CD14-positive monocyte (primary cell): ENCODE measurements around the gene GRK4. TPM values are rescaled to one million over a fixed set of nuclear protein-coding genes. Genes with fewer than 3 reads are reported as not detected.

Experiments
- DNase-seq, 3 donors: peaks; one replicate each; pipeline ENCODE4 v3.0.0-alpha.2; 2011 to 2022
- H2AFZ ChIP-seq: 2 replicates; pipeline ENCODE4 v1.6.0; 2012; ENCODE audit warnings: mild to moderate bottlenecking, low read depth, low read length, inconsistent platforms; ENCODE audit not compliant: insufficient read depth, poor library complexity, severe bottlenecking
- H3K27ac ChIP-seq, 2 donors: 1 replicate in 1 of 2; 2 replicates in 1 of 2; pipeline ENCODE4 v1.5.1; 2012 to 2013; ENCODE audit warnings: low read length in 2 of 2, control low read depth in 1 of 2, inconsistent platforms in 1 of 2, low read depth in 1 of 2, mild to moderate bottlenecking in 1 of 2
- H3K27me3 ChIP-seq, 2 donors: one replicate each; pipeline versions ENCODE4 v1.6.0 to v1.6.1; 2011 to 2013; ENCODE audit warnings: low read length in 2 of 2; ENCODE audit not compliant: control insufficient read depth in 2 of 2, insufficient read depth in 2 of 2
- H3K36me3 ChIP-seq, 2 donors: replicated peaks in 1 of 2; 1 replicate in 1 of 2; 2 replicates in 1 of 2; pipeline versions ENCODE4 v1.5.1 to v1.6.1; 2012 to 2013; ENCODE audit warnings: low read length in 2 of 2, control low read depth in 1 of 2, inconsistent platforms in 1 of 2, mild to moderate bottlenecking in 1 of 2; ENCODE audit not compliant: insufficient read depth in 2 of 2, control insufficient read depth in 1 of 2
- H3K4me1 ChIP-seq, 2 donors: 1 replicate in 1 of 2; 2 replicates in 1 of 2; pipeline versions ENCODE4 v1.5.1 to v1.6.1; 2012 to 2013; ENCODE audit warnings: low read length in 2 of 2, control low read depth in 1 of 2, inconsistent platforms in 1 of 2, mild to moderate bottlenecking in 1 of 2, moderate library complexity in 1 of 2; ENCODE audit not compliant: insufficient read depth in 2 of 2, control insufficient read depth in 1 of 2
- H3K4me2 ChIP-seq: replicated peaks from 2 replicates; pipeline ENCODE3; 2012; ENCODE audit warnings: low read length, moderate library complexity, mild to moderate bottlenecking; ENCODE audit not compliant: poor library complexity, severe bottlenecking; ENCODE audit errors: extremely low read depth
- H3K4me3 ChIP-seq, 3 experiments: fragments of 200-600 bp in 1 of 3; sonication (generic) in 1 of 3; replicated peaks in 1 of 3; 1 replicate in 2 of 3; 2 replicates in 1 of 3; pipeline ENCODE4 v1.5.1; 2011 to 2013; ENCODE audit warnings: low read length in 3 of 3, mild to moderate bottlenecking in 3 of 3, control low read depth in 2 of 3, low read depth in 2 of 3, inconsistent platforms in 1 of 3, moderate library complexity in 1 of 3
- H3K79me2 ChIP-seq: 2 replicates; pipeline ENCODE4 v1.6.0; 2012; ENCODE audit warnings: mild to moderate bottlenecking, control low read depth, inconsistent platforms, low read length, moderate library complexity; ENCODE audit not compliant: insufficient read depth
- H3K9ac ChIP-seq: 2 replicates; pipeline ENCODE4 v1.6.0; 2017; ENCODE audit warnings: low read length, mild to moderate bottlenecking; ENCODE audit not compliant: insufficient read depth, poor library complexity, severe bottlenecking
- H3K9me3 ChIP-seq, 2 donors: replicated peaks in 1 of 2; 1 replicate in 1 of 2; 2 replicates in 1 of 2; pipeline versions ENCODE4 v1.5.1 to v1.6.1; 2012 to 2013; ENCODE audit warnings: low read length in 2 of 2, control low read depth in 1 of 2; ENCODE audit not compliant: control insufficient read depth in 1 of 2, insufficient read depth in 1 of 2
- H4K20me1 ChIP-seq: 2 replicates; pipeline ENCODE4 v1.6.0; 2012; ENCODE audit warnings: mild to moderate bottlenecking, low read length, control low read depth, moderate library complexity; ENCODE audit not compliant: insufficient read depth
- H3K27ac Mint-ChIP-seq, 7 donors: one replicate each; pipeline ENCODE4 v1.8.0; 2020; ENCODE audit warnings: mild to moderate bottlenecking in 7 of 7, mixed read lengths in 7 of 7, moderate library complexity in 6 of 7, inconsistent platforms in 2 of 7
- H3K27me3 Mint-ChIP-seq, 3 donors: one replicate each; pipeline ENCODE4 v1.8.0; 2021 to 2022; ENCODE audit warnings: low read depth in 3 of 3, mild to moderate bottlenecking in 3 of 3, mixed read lengths in 3 of 3, moderate library complexity in 3 of 3, inconsistent platforms in 1 of 3
- H3K36me3 Mint-ChIP-seq, 2 donors: one replicate each; pipeline ENCODE4 v1.8.0; 2020; ENCODE audit warnings: mixed read lengths in 2 of 2, inconsistent platforms in 1 of 2, mild to moderate bottlenecking in 1 of 2
- H3K4me1 Mint-ChIP-seq: one replicate; pipeline ENCODE4 v1.8.0; 2020; ENCODE audit warnings: mild to moderate bottlenecking, mixed read lengths
- H3K4me3 Mint-ChIP-seq, 2 donors: one replicate each; pipeline ENCODE4 v1.8.0; 2020; ENCODE audit warnings: mild to moderate bottlenecking in 2 of 2, mixed read lengths in 2 of 2, moderate library complexity in 1 of 2
- H3K9me3 Mint-ChIP-seq, 7 donors: one replicate each; pipeline ENCODE4 v1.8.0; 2020 to 2022; ENCODE audit warnings: mixed read lengths in 7 of 7, mild to moderate bottlenecking in 6 of 7, moderate library complexity in 6 of 7, inconsistent platforms in 2 of 7
- WGBS: methylation state at CpG from one replicate; pipeline ENCODE4 v1.1.5; 2013; ENCODE audit warnings: missing lambda C conversion rate; ENCODE audit not compliant: insufficient coverage; 5-methylcytosine and 5-hydroxymethylcytosine counted together
- intact Hi-C, 2 donors: fragments of 100-400 bp; cut with micrococcal nuclease; formaldehyde crosslinking; loops; one replicate each; pipeline versions ENCODE4 v1.15.0 to v1.15.1; 2023
- polyA plus RNA-seq, 3 donors: library from polyadenylated mRNA; depleted of rRNA in 1 of 3; unstranded in 2 of 3; stranded (reverse) in 1 of 3; fragments of 300-500 nt in 2 of 3; fragments of >200 nt in 1 of 3; fragmentation: Illumina TruSeq in 2 of 3; gene quantifications; 1 replicate in 2 of 3; 2 replicates in 1 of 3; pipeline ENCODE4 v1.2.3, GENCODE V29; 2012 to 2021
- TF ChIP-seq, protein P1 (sequence below): fragments of 200-600 bp; IDR thresholded peaks from one replicate; pipeline ENCODE4 v1.8.0; 2022; ENCODE audit warnings: antibody characterized with exemption, mild to moderate bottlenecking

The GRK4 gene
- polyA plus RNA-seq, 3 donors, result 1.1 to 1.2 (median 1.2) TPM

DNA sequence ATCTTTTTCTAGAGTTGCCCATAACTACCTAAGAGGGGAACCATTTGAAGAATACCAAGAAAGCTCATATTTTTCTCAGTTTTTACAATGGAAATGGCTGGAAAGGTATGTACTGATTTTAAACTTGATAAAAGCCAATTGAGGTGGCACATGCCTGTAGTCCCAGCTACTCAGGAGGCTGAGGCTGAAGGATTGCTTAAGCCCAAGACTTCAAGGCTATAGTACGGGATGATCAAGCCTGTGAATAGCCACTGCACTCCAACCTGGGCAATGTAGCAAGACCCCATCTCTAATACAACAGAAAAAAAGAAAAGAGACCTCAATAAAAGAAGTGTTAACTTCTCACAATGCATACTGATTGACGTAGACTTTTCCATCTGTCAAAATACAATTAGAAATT lies 44.4 kb downstream of the GRK4 start:
- Histone ChIP-seq H3K4me3 (no peak overlapping the region), H3K4me2 (no peak overlapping the region), H3K9ac (no peak overlapping the region), H3K9me3 (no peaks in the 10 kb centered on the region), H3K36me3 (no peaks in the 10 kb centered on the region), H3K27me3 (no peaks in the 10 kb centered on the region), H2AFZ (no peak overlapping the region), H4K20me1 (no peaks in the 10 kb centered on the region), H3K4me1 (no peaks in the 10 kb centered on the region), H3K79me2 (no peaks in the 10 kb centered on the region), H3K27ac (no peak overlapping the region)
- Mint-ChIP-seq H3K4me1 (no peaks in the 10 kb centered on the region), H3K27ac (no peak overlapping the region), H3K9me3 (no peaks in the 10 kb centered on the region), H3K36me3 (no peaks in the 10 kb centered on the region), H3K27me3 (peaks cover 0 to 3% (median 2%) of the 10 kb centered on the region in 3 donors), H3K4me3 (no peak overlapping the region)
- DNase-seq, result no peak
- intact Hi-C loops, result no loop called here
- WGBS, result no CpG with 5 or more reads among the region's 2 CpGs
- TF ChIP-seq, protein P1, sequence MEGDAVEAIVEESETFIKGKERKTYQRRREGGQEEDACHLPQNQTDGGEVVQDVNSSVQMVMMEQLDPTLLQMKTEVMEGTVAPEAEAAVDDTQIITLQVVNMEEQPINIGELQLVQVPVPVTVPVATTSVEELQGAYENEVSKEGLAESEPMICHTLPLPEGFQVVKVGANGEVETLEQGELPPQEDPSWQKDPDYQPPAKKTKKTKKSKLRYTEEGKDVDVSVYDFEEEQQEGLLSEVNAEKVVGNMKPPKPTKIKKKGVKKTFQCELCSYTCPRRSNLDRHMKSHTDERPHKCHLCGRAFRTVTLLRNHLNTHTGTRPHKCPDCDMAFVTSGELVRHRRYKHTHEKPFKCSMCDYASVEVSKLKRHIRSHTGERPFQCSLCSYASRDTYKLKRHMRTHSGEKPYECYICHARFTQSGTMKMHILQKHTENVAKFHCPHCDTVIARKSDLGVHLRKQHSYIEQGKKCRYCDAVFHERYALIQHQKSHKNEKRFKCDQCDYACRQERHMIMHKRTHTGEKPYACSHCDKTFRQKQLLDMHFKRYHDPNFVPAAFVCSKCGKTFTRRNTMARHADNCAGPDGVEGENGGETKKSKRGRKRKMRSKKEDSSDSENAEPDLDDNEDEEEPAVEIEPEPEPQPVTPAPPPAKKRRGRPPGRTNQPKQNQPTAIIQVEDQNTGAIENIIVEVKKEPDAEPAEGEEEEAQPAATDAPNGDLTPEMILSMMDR, result no peak

DNA sequence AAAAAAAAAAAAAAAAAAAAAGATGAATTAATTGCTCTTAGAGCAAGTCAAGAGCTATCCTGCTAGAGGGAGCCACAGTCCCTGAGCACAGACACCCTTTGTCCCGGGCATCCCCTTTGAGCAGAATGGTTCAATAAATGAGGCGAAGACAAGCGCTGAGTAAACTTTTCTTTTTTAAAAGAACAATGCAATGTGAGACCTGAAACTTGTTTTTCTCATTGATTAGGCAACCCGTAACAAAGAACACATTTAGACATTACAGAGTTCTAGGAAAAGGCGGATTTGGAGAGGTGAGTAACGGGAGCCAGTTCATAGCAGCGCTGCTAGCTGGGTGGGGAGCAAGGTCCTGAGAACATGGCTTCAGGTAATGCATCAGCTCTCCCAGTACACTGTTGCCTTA lies 46.1 kb downstream of the GRK4 start:
- no peaks in the 10 kb centered on the region for H3K4me1 Mint-ChIP-seq
- intact Hi-C loops, result no loop called here
- H3K9ac ChIP-seq, result no peak overlapping the region
- no peaks in the 10 kb centered on the region for H3K9me3 ChIP-seq
- H3K27me3 Mint-ChIP-seq, result peaks cover 0 to 3% (median 0%) of the 10 kb centered on the region in 3 donors
- H3K27me3 ChIP-seq, result no peaks in the 10 kb centered on the region
- H3K27ac Mint-ChIP-seq, result no peak overlapping the region
- H3K4me1 ChIP-seq, result no peaks in the 10 kb centered on the region
- H3K79me2 ChIP-seq, result no peaks in the 10 kb centered on the region
- TF ChIP-seq, protein P1, result no peak
- WGBS, result 89% methylated on average over 5 of the region's 7 CpGs
- H3K36me3 ChIP-seq, result no peaks in the 10 kb centered on the region
- DNase-seq, result no peak
- H3K27ac ChIP-seq, result no peak overlapping the region
- no peak overlapping the region for H3K4me3 Mint-ChIP-seq
- no peaks in the 10 kb centered on the region for H3K36me3 Mint-ChIP-seq
- H2AFZ ChIP-seq, result no peak overlapping the region
- no peaks in the 10 kb centered on the region for H4K20me1 ChIP-seq
- H3K9me3 Mint-ChIP-seq, result no peaks in the 10 kb centered on the region
- H3K4me2 ChIP-seq, result no peak overlapping the region
- H3K4me3 ChIP-seq, result no peak overlapping the region
